ENCODE measurements around the gene NOL4L.

The NOL4L gene

DNA sequence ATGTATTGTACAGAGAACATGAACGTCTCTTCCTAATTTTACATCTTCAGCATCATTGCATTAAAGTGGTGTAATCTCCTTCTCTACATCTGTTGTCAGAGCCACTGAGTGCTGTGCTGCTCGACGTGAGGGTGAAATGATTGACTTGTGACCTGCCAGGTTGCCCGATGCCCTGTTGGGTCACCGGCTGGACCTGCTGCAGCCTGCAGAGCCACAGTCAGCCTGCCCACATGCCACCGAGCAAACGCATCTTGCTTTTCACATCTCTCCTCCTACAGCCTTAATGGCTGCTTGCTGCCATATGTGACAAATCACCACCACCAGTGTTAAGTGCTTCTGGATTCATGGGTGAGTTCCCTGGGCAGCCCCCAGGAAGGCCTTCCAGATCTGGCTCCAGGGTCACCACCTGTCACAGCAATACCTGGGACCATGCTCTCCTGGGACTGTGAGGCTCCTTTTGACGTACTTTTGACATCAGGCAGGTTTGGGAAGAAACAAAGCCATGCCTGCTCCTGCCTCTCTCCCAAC is 146.7 kb downstream of the NOL4L start:
- no peak for DNase-seq

DNA sequence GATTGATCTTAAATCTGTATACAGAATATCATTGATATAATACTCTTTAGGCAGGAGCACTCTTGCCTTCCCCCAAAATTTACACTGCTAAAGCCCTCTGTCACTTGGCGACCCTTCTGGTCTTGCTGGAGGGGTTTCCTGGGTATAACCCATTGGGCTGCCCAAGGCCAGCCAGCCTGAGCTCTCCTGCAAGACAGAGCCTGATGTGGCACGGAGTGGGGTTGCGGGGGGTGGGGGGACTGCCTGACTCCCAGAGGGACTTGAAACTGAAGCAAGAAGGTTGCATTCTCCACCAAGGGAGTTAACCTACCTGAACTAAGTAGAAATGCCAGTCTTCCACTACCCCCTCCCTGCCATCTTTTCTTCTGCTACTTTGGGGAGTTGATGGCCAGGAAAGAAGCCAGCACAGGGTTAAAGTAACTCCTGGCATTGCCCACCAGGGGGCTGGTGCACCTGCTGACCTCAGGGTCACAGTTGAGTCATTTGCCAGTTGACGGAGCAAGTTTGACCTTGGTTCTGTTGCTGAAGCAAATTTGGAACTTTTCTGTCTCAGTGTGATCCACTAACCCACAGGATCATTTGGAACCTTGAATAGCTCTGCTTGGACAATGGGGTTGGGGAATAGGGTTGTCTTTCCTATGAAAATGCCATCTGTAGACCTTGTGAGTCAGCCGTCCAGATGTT is 147.6 kb downstream of the NOL4L start:
- DNase-seq = peak; percentile 17

DNA sequence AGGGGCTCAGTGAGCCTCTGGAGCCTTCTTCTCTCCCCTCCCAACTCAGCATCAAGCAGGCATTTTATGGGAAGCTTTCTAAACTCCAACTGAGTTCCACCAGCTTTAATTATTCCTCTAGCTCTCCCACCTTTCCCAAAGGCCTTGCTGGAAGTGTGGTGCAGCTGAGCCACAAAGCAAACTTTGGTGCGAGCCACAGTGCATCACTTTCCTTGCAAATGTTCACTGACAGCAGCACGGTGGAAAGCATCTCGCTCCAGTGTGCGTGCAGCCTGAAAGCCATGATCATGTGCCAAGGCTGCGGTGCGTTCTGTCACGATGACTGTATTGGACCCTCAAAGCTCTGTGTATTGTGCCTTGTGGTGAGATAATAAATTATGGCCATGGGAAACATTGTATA is 148.2 kb downstream of the NOL4L start:
- DNase-seq = no peak

- DNase-seq = no peak
Measured at GRCh38 chr20:32436142-32436861, 148.8 kb downstream of the NOL4L start.

- DNase-seq = no peak
Measured at GRCh38 chr20:32435449-32436107, 149.6 kb downstream of the NOL4L start.

DNA sequence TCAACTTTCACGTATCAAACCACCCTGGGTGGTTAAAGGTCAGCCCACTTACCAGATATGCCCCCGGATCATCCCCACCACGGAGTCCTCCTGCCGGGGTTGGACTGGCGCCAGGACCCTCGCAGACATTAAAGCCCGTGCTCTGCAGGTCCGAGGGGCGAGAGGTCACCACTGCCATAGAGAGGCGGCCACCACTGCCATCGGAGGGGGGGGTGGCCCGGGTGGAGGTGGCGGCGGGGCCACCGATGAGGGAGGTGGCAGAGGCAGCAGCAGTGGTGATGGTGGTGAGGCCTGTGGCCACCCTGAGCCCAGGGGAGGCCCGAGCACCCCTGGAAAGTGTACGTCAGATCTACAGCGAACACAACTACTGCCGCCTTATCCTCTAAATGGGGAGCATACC is 150.7 kb downstream of the NOL4L start:
- DNase-seq = no peak

- DNase-seq = no peak
Measured at GRCh38 chr20:32433311-32434021, 151.7 kb downstream of the NOL4L start.

DNA sequence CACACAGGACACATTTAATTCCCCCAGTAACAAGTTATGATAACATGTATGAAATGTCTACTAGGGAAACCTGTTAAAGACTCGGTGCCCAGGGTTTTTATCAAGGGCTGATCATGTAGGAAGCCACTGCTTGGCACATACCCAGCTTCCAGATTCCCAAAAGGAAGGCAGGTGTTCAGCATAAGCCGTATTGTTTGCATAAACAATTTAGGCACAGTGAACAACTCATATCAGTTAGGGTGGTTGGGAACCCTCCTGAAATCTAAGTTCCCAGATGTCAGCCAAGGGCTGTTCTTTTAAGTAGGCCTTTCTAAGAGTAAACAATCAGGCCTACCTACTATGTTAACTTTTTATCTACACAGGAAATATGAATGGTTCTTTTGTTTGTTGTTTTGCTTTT is 152.9 kb downstream of the NOL4L start:
- DNase-seq = no peak

DNA sequence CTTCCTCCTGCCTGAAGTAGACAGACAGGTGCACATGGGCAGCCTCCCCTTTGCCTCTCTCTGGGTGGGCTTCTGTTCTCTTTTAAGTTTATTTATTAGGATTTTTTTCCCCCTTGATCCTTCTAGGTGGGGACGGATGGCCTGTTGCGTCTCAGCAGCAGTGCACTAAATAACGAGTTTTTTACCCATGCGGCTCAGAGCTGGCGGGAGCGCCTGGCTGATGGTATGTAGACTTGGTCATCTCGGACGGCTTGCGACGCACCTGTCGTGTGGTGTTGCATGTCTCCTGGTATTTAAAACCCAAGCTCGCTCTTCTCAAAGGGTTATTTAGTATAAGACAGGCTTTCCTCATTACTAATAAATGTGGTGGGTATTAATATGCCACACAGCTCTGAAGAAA is 153.7 kb downstream of the NOL4L start:
- no peak for DNase-seq

- no peak for DNase-seq
Measured at GRCh38 chr20:32429745-32430360, 155.3 kb downstream of the NOL4L start.

DNA sequence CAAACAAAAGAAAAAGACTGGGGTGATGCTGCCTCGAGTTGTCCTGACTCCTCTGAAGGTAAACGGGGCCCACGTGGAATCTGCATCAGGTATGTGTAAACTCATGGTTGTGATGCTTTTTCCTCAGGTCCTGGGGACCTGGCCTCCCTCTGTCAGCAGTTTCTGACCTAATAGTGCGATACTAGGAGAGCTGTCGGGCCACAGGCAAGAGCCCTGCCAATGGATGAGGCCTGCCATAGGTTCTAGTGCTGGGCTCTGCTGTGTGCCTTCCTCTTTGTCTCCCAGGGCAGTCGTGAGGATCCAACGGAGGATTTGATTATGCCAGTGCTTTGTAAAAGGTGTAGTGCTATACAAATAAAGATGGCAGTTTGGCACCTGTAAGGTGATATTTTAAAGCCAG is 155.8 kb downstream of the NOL4L start:
- no peak for DNase-seq

DNA sequence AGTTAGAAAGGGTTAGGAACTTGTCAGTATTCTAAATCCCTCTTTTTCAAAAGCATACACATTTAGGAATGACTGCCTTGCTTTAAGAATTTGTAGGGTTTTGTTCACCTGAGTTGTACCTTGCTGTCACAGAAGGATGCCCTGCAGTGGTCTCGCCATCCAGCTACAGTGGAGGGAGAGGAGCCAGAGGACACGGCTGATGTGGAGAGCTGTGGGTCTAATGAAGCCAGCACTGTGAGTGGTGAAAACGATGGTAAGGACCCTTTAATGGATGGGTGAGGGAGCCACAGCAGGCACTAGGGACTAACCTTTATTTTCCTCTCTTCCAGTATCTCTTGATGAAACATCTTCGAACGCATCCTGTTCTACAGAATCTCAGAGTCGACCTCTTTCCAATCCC is 157.1 kb downstream of the NOL4L start:
- no peak for DNase-seq

GRCh38 chr20:32421290-32421689 is 163.8 kb downstream of the NOL4L start:
- DNase-seq = no peak

GRCh38 chr20:32418376-32418775 is 166.8 kb downstream of the NOL4L start:
- DNase-seq = no peak

DNA sequence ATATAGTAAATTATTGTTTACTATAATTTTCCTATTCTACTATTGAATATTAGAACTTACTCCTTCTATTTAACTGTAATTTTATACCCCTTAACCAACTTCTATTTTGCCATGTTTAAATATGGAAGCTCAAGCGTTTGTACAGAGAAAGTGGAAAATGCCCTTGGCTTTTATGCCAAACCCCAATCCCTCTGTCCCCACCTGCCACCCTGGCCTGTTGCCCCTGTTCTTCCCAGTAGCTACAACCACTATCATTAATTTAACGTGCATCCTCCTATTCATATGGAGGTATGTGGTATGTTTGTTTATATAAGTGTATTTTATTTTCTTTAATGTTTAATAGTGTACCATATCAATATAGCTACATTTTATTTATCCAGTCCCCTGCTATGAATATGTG is 168.9 kb downstream of the NOL4L start:
- no peak for DNase-seq

DNA sequence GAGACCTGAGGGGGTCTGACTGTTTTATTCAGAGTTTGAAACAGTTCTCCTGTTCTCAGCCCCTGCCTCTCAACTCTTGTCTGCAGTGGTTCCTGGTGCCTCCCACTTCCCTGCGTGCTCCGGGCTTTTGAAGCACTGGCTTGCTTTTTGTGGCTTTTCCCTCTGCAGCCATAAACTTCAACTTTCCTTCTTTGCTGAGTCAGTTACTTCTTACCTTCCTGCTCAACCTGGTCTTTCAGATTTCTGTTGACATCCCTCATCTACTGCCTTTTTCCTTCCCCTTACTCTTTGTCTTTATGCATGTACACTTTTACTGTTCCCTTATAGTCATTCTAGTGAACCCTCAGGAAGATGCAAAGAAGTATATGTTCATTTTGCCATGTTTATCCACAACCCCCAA is 169.6 kb downstream of the NOL4L start:
- DNase-seq = no peak

DNA sequence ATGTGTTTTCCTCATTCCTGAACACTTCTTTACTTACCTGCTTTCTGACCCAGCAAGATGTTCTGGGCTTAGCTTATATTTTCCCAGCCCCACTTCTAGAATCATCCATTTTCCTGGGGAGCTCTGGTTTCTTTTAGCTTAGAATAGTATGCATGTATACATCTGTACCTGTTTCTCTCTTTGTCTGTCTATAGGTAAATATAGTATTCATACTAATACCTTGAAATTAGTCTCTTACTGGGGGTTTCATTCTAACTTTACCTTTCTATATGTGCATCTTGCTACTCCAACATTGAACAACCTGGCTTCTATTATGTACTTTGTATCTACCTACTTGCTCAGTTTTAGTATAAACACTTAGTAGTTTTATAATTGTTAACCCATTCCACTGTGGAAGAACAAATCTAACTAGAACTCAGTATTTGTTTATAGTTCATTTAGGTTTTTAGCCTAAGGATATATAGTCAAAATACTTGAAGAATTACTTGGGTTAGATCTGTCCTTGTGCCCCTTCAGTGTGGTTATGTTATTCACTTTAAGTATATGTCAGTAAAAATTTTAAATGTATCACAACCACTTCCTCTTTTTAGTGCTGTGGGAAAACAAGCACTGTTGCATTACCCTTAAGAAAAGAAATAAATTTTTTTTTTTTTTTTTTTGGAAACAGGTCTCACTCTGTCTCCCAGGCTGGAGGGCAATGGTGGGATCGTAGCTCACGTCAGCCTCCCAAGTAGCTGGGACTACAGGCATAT is 173.0 kb downstream of the NOL4L start:
- DNase-seq = no peak

DNA sequence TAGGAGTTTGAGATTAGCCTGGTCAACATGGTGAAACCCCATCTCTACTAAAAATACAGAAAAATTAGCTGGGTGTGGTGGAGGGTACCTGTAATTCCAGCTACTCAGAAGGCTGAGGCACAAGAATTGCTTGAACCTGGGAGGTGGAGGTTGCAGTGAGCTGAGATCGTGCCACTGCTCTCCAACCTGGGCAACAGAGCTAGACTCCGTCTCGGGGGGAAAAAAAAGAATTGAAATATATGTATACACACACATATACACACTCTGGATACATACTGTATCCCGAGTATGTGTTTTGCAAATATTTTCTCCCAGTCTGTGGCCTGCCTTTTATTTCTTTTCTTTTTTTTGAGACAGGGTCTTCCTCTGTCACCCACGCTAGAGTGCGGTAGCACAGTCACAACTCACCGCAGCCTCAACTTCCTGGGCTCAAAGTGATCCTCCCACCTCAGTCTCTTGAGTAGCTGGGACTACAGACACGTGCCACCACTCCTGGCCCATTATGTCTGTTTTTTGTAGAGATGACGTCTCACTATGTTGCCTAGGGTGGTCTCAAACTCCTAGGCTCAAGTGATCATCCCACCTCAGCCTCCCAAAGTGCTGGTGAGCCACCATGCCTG is 177.9 kb downstream of the NOL4L start:
- DNase-seq = peak; percentile 68

DNA sequence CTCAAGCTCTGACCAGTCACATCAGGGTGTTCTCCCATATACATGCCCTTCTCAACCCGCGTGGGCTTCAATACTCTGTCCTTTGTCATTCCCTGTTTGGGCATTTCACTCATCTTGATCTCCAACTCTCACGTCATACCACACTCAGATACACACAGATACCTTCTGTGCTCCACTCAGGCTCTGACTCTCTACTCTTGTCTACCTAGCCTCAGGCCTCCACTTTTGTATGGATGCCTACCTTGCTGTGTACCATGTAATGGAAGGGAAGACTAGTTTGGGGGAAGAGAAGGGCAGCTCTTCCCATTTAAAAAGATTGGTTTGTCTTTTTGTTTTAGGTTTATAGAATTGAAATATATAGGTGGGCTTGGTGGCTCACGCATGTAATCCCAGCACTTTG is 178.4 kb downstream of the NOL4L start:
- DNase-seq = no peak

DNA sequence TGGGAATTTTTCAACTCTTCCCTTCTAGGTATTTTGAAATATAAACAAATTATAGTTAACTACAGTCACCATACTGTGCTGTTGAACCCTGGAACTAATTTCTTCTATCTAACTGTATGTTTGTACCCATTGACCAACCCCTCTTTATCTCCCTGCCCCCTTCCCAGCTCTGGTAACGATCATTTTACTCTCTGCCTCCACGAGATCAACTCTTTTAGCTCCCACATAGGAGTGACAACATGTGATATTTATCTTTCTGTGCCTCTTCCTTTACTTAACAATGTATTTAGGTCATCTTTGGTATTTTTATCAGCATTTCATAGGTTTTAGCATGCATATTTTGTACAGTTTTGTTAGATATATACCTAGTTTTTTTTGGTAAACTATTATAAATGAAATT is 181.1 kb downstream of the NOL4L start:
- DNase-seq = no peak

GRCh38 chr20:32400476-32400875 is 184.7 kb downstream of the NOL4L start:
- DNase-seq = no peak

Data from CD4-positive, alpha-beta T cell treated with Interleukin-10 for 1 hour (primary cell).